Tibial artery (tissue), 4 donors: ENCODE results near the gene GRB10.

Source experiments
- DNase-seq, 2 donors: peaks; one replicate each; pipeline ENCODE4 v3.0.0-alpha.2; 2019
- H3K27ac ChIP-seq, 2 donors: fragments of 200-600 bp; sonication (generic) in 1 of 2; 1 replicate in 1 of 2; 2 replicates in 1 of 2; pipeline ENCODE4 v1.5.1; 2018 to 2019; ENCODE audit warnings: mild to moderate bottlenecking in 1 of 2
- H3K27me3 ChIP-seq, 2 donors: fragments of 200-600 bp; sonication (generic) in 1 of 2; one replicate each; pipeline versions ENCODE4 v1.5.1 to v1.6.0; 2016 to 2019
- H3K36me3 ChIP-seq, 3 donors: fragments of 200-600 bp; sonication (generic) in 2 of 3; one replicate each; pipeline ENCODE4 v1.5.1; 2016 to 2019; ENCODE audit warnings: mild to moderate bottlenecking in 2 of 3
- H3K4me1 ChIP-seq, 4 donors: fragments of 200-600 bp; sonication (generic) in 2 of 4; 1 replicate in 3 of 4; 2 replicates in 1 of 4; pipeline ENCODE4 v1.5.1; 2016 to 2019
- H3K4me3 ChIP-seq, 2 donors: fragments of 200-600 bp; sonication (generic) in 1 of 2; 1 replicate in 1 of 2; 2 replicates in 1 of 2; pipeline ENCODE4 v1.5.1; 2018 to 2019; ENCODE audit warnings: mild to moderate bottlenecking in 2 of 2
- H3K9me3 ChIP-seq, 3 donors: fragments of 200-600 bp; sonication (generic) in 1 of 3; one replicate each; pipeline ENCODE4 v1.5.1; 2016 to 2019
- CTCF ChIP-seq, 2 experiments: fragments of 200-600 bp in 1 of 2; fragments of 450-650 bp in 1 of 2; IDR thresholded peaks; one replicate each; pipeline ENCODE4 v1.5.1; 2017 to 2019; ENCODE audit warnings: antibody characterized with exemption in 2 of 2, mild to moderate bottlenecking in 1 of 2, moderate library complexity in 1 of 2
- intact Hi-C: fragments of 100-400 bp; cut with DNase I; formaldehyde crosslinking; loops from one replicate; pipeline ENCODE4 v1.15.0; 2023; ENCODE audit warnings: low total_unique reads

GRB10 gene

GRCh38 chr7:50808282-50808888 lies 25.7 kb upstream of the GRB10 start:
- no peak for DNase-seq
- peaks cover 0 to 11% (median 3%) of the 10 kb centered on the region in 4 donors for H3K4me1 ChIP-seq
- no peaks in the 10 kb centered on the region for H3K27me3 ChIP-seq
- no peak overlapping the region for H3K4me3 ChIP-seq
- TF ChIP-seq CTCF (IDR thresholded peaks at IDR 0.05): no peak
- H3K36me3 ChIP-seq: no peaks in the 10 kb centered on the region
- H3K9me3 ChIP-seq: no peaks in the 10 kb centered on the region
- intact Hi-C loops: no loop called here
- H3K27ac ChIP-seq: no peak overlapping the region

- DNase-seq: peak in 1 of 2 donors; percentile 25
- H3K4me3 ChIP-seq: no peak overlapping the region
- intact Hi-C loops: no loop called here
- H3K27me3 ChIP-seq: no peaks in the 10 kb centered on the region
- no peaks in the 10 kb centered on the region for H3K9me3 ChIP-seq
- no peak overlapping the region for H3K27ac ChIP-seq
- H3K36me3 ChIP-seq: no peaks in the 10 kb centered on the region
- peaks cover 0 to 6% (median 0%) of the 10 kb centered on the region in 4 donors for H3K4me1 ChIP-seq
- no peak for TF ChIP-seq CTCF (IDR thresholded peaks at IDR 0.05)
Observed at GRCh38 chr7:50807026-50807730, 24.5 kb upstream of the GRB10 start.

- Histone ChIP-seq H3K36me3 (no peaks in the 10 kb centered on the region), H3K27me3 (no peaks in the 10 kb centered on the region), H3K4me3 (no peak overlapping the region), H3K4me1 (peaks cover 0 to 6% (median 0%) of the 10 kb centered on the region in 4 donors), H3K27ac (no peak overlapping the region), H3K9me3 (no peaks in the 10 kb centered on the region)
- intact Hi-C loops: no loop called here
- TF ChIP-seq CTCF (IDR thresholded peaks at IDR 0.05): no peak
- peak in 1 of 2 donors; percentile 41 for DNase-seq
Observed at GRCh38 chr7:50806143-50806542, 23.4 kb upstream of the GRB10 start.

GRCh38 chr7:50805447-50806125 lies 22.9 kb upstream of the GRB10 start:
- TF ChIP-seq CTCF (IDR thresholded peaks at IDR 0.05): no peak
- Histone ChIP-seq H3K4me3 (no peak overlapping the region), H3K27ac (no peak overlapping the region), H3K4me1 (peaks cover 0 to 6% (median 0%) of the 10 kb centered on the region in 4 donors), H3K9me3 (no peaks in the 10 kb centered on the region), H3K27me3 (no peaks in the 10 kb centered on the region), H3K36me3 (no peaks in the 10 kb centered on the region)
- intact Hi-C loops: no loop called here
- DNase-seq: no peak

- intact Hi-C loops: no loop called here
- no peaks in the 10 kb centered on the region for H3K27me3 ChIP-seq
- H3K4me1 ChIP-seq: peaks cover 0 to 6% (median 0%) of the 10 kb centered on the region in 4 donors
- no peaks in the 10 kb centered on the region for H3K36me3 ChIP-seq
- H3K27ac ChIP-seq: no peak overlapping the region
- no peaks in the 10 kb centered on the region for H3K9me3 ChIP-seq
- no peak for TF ChIP-seq CTCF (IDR thresholded peaks at IDR 0.05)
- DNase-seq: no peak
- no peak overlapping the region for H3K4me3 ChIP-seq
Observed at GRCh38 chr7:50803359-50804337, 21.0 kb upstream of the GRB10 start.
